GM21447 (cell line): ENCODE measurements around the gene CAPRIN1.
"Not testable (repeated sequence)": the region's sequence is repeated elsewhere in the genome, so short reads cannot be mapped to it uniquely, and the experiment has no call there.

ENCODE experiments used
- ATAC-seq: cut with Tn5 transposase; IDR thresholded peaks from one replicate; pipeline ENCODE4 v1.9.1; 2021; ENCODE audit not compliant: unreplicated experiment

The CAPRIN1 gene

DNA sequence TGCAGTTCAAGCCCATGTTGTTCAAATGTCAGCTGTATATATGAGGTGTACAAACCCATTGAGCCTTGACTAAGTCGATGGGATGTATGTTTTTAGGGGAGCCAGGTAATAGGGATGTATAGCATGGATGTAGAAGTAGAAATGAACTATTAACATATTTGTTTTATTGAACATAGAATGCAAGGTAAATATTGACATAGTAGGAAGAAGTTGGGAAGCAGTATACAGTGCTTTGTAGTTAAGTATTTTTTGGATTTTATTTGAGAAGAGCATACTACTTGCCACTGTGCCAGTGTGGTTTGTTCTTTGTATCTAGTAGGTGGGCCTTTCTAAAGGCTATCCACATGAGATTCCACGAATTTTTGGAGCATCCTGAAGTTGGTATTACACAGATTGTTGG is 33.1 kb downstream of the CAPRIN1 start:
- ATAC-seq: no peak

DNA sequence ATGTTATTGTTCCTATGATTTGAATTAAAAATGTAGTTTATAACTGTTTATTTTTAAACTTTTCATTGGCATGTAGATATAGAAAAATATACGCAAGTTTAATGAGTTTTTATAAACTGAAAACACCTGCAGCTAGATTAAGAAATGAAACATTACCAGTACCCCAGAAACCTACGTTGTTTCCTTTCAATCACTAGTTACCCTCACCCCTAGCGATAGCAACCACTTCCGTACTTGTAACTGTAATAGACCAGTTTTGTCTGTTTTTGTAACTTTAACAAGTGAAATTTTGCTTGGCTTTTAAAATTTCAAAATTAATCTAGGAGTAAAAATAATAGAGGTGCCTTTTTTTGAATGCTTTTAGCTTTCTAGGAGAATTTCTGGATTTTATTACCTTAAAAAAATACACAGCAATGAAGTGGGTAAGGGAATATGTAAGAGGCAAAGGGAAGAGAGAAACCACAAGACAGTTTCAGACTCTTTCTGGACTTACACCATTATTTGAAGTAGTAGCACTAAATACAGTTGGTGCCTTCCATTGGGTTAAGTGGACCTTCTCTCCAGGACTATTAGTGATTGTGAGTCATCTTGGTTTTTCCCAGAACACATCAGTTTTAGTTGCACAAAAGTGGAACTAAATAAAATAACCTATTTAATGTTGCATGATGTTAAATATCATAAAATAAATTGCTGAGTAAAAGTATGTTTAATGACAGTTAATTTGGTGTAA is 35.2 kb downstream of the CAPRIN1 start:
- peak; percentile 73 for ATAC-seq

DNA sequence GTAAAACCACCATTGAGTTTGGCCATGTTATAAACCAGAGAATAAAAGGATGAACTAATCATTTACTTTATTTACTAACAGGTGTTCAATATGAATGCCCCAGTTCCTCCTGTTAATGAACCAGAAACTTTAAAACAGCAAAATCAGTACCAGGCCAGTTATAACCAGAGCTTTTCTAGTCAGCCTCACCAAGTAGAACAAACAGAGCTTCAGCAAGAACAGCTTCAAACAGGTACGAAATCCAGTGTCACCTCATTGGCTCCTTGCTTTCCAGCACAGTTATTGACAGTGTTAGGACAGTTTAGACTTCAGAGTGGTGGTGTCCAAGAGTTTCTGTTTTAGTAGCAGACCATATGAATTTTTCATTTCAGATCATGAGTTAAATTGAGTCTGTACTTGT is 40.3 kb downstream of the CAPRIN1 start:
- no peak for ATAC-seq

DNA sequence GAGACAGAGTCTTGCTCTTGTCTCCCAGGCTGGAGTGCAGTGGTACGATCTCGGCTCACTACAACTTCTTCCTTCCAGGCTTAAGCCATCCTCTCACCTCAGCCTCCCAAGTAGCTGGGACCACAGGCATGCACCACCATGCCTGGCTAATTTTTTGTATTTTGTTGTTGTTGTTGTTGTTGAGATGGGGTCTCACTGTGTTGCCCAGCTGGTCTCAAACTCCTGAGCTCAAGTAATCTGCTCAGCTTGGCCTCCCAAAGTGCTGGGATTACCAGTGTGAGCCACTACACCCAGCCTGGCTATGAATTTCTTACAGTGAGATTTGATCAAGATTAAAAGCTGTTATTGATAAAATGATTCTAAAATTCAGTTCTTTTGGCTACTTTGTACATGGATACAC is 43.4 kb downstream of the CAPRIN1 start:
- not testable (repeated sequence) for ATAC-seq

DNA sequence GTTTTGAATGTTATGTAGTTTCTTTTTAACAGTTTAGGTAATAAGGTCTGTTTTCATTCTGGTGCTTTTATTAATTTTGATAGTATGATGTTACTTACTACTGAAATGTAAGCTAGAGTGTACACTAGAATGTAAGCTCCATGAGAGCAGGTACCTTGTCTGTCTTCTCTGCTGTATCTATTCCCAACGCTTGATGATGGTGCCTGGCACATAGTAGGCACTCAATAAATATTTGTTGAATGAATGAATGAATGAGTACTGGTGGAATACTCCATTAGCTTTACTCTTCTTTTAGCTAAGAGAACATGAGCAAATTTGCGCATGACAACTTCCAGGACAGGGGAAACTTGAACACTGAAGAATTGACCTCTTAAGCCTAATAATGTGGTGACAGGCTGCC is 47.3 kb downstream of the CAPRIN1 start:
- no peak for ATAC-seq

DNA sequence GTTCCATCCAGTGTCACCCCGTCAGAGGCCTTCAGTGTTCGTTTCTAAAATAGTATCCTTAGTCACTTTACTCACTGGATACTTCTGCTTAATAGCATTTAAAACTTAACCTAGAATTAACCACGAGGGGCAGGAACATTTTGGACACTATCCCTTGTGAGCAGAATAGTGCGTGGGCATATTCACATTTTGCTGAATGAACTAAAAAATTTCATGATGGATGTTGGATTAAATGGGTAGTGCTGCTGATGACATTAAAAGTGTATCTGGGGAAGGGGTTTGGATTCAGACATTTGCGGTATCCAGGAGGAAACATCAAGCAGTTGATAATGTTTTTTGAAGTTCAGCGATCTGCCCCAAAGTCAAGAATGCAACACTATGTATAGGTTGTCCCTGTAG is 53.1 kb downstream of the CAPRIN1 start:
- no peak for ATAC-seq

DNA sequence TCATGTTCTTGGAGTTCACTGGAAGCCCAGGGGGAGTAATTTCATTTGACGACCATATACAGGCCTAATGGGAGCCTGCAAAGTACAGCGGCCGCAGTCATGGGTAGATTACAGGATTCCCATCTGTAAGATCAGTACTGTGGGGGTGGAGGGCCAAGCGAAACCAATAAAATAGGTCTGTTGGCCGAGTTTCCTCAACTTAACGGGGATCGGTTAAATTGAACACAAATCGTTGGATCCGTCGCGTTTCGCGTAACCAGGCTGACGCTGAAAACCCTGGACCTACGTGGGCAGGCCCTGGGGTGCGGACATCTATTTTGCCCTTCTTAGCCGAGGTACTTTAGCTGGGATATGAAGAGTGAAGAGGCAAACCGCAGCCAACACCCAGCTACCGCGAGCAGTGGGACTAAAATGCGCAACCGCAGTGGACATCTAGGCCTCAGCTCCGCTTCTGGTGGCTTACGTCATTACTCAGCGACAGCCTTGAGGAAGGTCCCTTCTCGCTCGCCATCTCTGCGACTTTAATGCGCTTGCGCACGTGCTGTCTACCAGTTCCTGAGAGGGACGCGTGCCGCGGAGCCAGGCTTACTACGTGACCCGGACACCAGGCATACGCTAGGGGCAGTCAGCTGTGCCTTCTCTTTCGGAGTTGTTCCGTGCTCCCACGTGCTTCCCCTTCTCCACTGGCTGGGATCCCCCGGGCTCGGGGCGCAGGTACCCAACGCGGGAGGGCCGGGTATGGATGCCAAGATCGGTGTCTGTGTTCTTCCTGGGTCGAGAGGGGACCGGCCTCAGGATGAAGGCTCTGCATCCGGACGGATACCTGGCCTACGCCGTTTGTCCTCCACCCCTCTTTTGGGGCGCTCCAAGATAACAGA is 53.8 kb downstream of the CAPRIN1 start, which contains the start of gene NAT10:
NAT10 (plus strand) TSS at position 551 of the 878 bp plus-strand sequence. CDS start 2,597 bp downstream, outside the sequence.
- ATAC-seq: peak; percentile 90

GRCh38 chr11:34105957-34106504 is 54.5 kb downstream of the CAPRIN1 start:
- ATAC-seq: no peak

- no peak for ATAC-seq
These were observed 60.3 kb downstream of the CAPRIN1 start for GRCh38 chr11:34111722-34112270.

DNA sequence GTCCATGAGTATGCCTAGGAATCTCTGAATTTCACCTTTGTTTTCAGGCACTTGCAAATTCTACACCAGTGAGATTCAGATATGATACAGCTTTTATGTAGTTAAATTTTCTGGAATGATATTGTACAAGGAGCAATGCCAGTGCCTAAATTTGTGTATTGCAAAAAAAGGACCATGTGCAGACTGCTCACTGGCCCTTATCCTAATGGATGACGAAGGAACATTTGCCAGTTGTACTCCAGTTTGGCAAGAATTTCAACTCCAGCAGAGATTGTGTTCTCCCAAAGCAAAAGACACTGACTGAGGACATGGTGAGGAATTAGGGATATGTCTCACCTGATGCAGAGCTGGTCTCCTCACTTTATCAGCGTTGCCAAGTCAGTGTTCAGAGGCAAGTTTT is 62.5 kb downstream of the CAPRIN1 start:
- ATAC-seq: no peak

DNA sequence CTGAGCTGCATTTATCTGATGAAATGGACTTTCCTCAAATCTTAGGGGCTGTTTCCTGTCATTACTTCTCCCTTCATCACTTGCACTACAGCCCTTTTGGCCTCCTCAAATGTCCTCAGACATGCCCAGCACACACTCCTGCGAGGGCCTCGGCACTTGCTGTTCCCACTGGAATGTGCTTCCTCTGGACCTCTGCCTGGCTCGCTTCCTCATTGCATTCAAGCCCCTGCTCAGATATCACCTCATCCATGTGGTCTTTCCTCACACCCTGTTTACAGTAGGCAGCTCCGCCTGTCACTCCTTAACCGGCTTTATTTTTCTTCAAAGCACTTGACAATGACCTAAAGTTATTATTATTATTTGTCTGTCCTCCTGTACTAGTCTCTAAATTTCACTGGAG is 62.9 kb downstream of the CAPRIN1 start:
- ATAC-seq: no peak

GRCh38 chr11:34120651-34121050 is 69.1 kb downstream of the CAPRIN1 start:
- no peak for ATAC-seq

DNA sequence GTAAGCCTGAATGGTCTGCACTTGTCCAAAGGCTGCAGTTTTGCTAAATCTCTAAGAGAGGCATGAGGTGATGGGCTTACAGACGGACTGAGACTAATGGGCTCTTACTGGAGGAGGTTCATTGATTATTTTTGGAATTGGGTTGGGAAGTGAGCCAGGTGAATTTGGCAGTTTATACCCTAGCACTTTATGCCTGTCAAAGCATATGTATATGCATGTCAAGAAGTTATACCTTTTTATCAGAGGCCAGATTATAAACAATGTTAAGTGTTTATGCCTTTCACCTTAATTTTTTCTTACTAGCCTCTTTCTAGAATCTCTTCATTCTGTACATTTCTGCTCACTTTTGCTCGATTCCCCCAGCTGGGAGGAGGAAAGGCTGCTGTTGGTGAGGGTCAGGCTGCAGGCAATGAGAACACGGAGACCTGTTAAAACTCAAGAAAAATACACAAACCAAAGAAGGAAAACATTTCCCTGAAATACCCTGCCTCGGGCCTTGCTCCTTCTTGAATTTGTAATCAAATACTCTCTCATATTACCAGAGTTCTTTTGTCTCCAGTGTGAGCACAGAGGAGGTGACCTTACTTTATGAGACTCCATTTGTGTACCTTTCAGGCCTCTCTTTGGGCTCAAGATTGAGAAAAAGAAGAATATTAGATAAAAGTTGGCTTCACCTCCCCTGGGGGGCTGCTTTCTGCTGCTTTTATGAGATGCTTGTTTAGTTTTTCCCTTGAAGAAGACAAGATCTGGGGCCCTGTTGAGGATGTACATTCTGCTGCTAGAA is 73.5 kb downstream of the CAPRIN1 start:
- ATAC-seq: no peak

DNA sequence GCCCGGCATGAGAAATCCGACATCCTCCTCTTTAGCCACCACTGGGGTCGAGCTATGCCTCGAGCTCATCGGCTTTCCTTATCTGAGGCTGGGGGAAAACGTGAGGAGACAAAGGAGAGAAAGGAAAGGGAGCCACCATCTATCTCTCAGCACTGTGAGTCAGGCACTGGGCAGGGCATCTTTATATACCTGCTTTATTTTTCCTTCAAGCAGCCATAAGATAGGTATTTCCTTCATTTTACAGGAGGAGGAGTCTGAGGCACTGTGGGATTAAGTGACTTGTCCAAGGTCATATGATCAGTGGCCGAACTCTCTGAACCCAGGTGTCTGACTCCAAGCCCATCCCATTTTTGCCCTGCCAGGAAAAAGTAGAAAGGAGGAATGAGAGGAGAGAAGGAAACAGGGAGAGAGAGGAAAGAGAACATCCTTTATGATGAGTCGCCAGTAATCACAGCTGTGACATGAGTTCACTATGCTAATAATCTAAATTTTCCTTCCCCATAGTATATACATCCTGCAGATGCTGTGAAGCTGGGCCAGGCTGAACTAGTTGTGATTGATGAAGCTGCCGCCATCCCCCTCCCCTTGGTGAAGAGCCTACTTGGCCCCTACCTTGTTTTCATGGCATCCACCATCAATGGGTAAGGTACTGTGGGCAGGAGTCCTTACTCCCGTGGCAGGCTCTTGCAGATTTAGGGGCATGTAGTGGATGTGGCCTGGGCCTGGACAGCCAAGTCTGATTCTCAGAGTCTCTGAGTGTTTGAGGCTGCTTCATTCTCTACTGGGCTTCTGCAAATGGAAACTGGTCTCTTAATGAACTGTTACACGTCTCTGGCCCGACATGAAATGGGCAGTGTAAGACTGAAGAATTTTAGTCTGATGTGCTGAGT is 75.7 kb downstream of the CAPRIN1 start:
- no peak for ATAC-seq

DNA sequence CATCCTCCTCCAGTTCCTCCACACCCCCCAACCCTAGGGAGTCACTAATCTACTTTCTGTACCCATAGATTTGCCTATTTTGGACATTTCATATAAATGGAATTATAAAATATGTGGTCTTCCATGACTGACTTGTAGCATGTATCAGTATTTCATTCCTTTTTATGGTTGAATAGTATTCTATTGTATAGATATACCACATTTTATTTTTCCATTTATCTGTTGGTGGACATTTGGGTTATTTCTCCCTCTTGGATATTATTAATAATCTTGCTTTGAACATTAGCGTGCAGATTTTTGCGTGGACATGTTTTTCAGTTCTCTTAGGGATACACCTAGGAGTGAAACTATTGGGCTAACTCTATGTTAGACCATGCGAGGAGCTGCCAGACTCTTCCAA is 77.3 kb downstream of the CAPRIN1 start:
- no peak for ATAC-seq

DNA sequence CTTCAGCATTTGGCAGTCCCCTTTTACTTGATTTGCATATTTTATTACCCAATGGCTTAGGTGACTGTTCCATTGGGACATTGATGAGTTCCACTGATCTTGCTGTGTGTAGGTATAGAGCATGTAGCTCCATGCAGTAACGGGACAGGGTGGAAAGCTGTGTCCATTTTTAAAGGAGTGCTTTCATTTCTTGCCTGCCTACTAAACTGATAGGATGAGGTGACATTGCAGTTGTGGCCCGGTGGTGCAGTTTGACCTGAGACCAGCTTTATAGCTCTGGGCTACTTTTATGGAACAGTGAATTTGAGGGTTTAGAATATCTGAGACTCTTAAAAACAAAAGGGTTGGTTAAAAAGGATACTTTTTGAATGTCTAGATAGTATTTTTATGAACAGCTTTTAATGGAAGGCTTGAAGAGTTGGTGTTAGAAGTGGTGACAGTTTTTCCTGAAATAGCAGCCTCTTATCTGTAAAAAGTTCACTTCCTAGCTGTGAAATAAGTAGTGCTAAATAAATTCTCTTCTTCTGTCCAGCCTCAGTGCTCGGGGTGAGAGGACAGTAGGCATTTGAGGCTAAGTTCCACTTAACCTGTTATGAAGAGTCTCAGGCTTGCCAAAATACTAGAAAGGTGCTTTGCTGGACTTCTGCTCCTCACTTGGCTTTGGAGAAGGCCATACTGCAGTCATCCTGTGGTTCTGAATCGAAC is 80.9 kb downstream of the CAPRIN1 start:
- no peak for ATAC-seq

DNA sequence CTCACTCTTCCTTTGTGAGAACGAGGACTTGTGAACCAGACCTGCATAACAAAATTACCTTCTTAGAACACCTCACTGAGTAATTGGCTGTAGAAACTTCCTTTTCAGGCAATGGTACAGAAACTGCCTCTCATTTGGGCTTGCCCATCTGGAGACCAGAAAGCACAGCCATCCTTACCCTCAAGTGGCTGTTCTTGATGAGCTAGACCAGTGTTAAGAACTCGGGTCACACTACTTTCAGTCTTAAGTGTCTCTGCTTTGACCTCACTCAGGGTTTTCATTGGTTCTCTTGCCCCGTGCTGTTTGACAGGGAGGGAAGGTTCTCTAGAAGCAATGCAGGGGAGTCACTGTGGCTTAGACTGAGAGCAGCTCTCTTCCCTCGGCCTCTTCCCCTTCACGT is 83.2 kb downstream of the CAPRIN1 start:
- ATAC-seq: peak; percentile 65

DNA sequence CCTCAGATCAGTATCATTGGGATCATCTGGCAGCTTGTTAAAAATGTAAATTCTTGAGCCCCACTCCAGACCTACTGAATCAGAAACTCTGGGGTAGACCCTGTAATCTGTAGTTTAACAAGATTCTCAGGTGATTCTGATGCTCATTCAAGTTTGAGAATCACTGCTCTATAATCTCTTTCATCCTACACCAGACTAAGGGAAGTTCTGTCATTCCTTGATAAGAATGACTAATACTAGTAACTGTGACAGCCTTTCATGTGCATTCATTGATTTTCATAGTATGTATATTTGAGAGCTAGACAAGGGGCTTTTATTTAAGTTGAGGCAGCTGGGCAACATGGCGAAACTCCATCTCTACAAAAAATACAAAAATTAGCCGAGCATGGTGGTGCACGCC is 83.9 kb downstream of the CAPRIN1 start:
- ATAC-seq: no peak

- ATAC-seq: no peak
These were observed 84.9 kb downstream of the CAPRIN1 start for GRCh38 chr11:34136420-34136819.
